Thyroid gland (tissue), 4 donors: ENCODE results near the gene RGL3.

Experiments used
- CTCF ChIP-seq, 6 experiments: fragments of 200-600 bp in 3 of 6; fragments of 450-650 bp in 3 of 6; sonication (generic) in 3 of 6; IDR thresholded peaks; one replicate each; pipeline ENCODE4 v1.5.1; 2016 to 2019; ENCODE audit warnings: antibody characterized with exemption in 6 of 6, mild to moderate bottlenecking in 2 of 6, inconsistent platforms in 1 of 6, moderate library complexity in 1 of 6
- POLR2A ChIP-seq, 2 donors: fragments of 450-650 bp; IDR thresholded peaks; one replicate each; pipeline ENCODE4 v1.6.1; 2017; ENCODE audit warnings: antibody characterized with exemption in 2 of 2, mild to moderate bottlenecking in 2 of 2, moderate library complexity in 1 of 2

GRCh38 chr19:11451327-11451870 is 32.3 kb upstream of the RGL3 start:
- TF ChIP-seq CTCF (IDR thresholded peaks at IDR 0.05) = no peak
- no peak for TF ChIP-seq POLR2A (IDR thresholded peaks at IDR 0.05)
